ENCODE results near the gene PIP5K1A.

DNA sequence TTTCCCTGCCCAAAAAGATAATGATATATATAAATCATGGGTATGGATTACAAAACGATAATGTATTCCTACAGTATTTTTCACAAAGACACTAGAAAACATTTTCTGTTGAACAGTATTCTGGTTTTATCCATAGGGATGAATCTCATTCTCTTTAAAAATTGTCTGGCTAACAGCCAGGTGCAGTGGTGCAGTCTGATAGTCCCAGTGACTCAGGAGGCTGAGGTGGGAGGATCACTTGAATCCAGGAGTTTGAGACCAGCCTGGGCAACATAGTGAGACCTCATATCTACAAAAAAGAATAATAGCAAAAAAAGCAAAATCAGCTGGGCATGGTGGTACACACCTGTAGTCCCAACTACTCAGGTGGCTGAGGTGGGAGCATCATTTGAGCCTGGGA, 23.3 kb downstream of the PIP5K1A start:
- no peak for TF ChIP-seq GATA2 (IDR thresholded peaks at IDR 0.05; ENCODE audit: low read depth, low read length)
- TF ChIP-seq GATA3 (IDR thresholded peaks at IDR 0.05; ENCODE audit: low read depth, low read length), result no peak
